Effector CD8-positive, alpha-beta T cell (primary cell): ENCODE data around the gene TMEM54.

Experiments
- DNase-seq: peaks from one replicate; lab custom pipeline; 2025; lab: John Stamatoyannopoulos, UW

TMEM54 gene

DNA sequence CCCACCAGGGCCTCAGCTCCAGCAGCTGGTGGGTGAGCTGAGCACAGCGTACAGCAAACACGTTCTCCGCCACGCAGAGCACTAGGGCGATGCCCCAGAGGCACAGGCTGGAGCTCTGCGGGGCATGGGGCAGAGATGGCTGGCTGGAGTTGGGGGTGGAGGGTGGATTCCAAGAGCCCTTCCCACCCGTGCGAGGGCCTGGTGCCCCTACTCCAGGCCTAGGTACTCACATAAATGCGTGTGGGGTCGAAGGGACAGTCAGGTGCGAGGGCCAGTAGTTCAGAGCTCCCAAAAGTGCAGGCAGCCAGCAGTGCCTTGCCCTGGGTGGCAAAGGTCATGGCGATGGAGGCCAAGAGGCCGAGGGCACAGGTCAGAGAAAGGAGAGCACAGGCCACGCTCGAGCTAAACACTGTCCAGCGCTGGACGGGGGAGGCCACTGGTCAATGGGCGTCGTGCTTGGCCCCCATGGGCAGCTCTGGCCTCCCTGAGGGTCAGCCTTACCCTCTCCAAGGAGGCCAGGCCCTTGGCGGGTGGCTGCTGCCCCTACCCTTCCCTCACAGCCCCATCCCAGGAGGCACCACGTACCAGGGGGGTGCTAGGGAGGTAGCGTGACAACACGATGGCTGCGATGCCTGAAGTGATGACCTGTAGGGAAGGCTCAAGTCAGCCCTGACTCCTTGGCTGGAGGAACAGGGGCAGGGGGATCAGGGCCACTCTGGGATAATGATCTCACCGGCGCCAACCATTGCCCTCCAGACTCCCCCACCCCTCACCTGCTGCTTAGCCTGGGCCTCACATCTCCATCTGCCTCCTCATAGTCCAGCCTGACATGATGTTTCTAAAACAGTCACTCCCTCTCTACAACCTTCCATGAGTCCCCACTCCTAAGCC, 5.6 kb downstream of the TMEM54 start:
- no peak for DNase-seq

DNA sequence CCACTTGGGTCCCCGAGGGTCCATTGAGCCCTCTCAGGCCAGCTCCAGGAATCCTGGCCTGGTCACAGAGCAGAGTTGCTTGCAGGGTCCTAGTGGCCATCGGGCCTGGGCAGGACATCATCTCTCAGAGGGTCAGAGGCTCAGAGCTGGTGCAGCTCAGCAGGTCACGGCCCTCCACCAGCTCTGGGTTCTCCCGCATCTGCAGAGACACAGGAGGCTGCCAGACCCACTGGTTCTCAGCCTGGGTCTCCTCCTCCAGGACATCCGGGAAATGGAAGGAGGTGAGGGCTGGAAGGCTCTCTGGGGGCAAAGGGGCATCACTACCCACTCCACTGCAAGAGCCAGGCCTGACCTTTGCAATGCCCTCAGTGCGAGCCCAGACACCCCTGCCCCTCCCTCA, 6.5 kb downstream of the TMEM54 start:
- DNase-seq, result no peak

DNA sequence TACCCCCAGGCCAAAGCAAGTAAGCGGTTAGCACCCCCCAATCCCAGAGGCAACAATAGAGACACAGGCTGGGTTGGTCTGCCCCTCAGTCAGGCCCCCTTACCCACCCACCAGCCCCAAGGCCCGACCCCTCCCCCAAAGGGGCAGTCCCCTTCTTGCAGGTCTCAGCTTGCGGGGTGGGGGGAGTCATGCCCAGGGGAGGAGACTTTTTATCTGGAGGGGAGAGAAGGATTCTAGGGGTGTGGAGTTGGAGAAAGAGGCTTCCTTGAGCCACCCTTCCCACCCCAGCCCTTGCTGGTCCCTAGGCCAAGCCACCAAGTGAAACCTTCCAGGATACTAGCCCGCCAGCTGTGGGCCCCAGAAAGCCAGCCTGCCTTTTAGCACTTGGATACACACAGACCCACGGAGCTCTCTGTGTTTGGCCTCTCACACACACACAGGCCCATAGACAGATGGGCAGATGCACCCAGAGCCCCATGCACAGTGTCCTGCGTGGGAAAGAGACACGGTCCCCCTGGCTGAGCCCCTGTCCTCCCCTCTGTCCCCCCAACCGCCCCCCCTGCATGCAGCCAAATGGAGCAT, 7.1 kb downstream of the TMEM54 start:
- DNase-seq, result no peak

DNA sequence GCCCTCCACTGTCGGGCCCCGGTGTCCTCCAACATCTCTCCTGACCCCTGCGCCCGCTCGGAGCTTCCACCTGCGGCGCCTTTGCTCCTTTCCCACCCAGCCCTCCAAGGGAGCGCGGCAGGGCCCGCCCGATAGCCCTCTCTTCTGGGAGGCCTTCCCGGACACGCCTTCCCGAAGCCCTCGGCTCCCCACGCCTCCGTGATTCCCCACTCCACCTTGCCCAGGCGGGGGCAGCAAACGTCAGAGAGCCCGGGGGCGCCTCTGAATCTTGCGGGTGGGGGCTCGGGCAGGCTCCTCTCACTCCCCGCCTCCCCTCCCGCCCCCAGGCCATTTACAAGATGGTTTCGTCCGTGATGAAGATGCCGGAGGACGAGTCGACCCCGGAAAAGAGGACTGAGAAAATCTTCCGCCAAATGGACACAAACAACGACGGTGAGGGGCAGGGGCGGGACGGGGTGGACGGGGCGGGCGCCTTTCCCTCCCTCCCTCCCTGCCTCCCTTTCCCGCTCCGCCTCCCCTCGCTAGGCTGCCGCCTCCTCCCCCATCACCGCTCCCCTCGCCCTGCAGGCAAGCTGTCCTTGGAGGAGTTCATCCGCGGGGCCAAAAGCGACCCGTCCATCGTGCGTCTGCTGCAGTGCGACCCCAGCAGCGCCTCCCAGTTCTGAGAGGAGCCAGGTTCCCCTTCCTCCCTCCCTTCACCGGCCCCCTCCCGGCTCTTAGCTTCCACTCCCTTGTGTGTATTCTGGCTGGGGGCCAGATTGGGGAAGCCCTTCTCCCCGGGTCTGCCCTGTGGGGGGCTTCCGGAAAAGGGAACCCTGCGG, 7.8 kb downstream of the TMEM54 start:
- no peak for DNase-seq

DNA sequence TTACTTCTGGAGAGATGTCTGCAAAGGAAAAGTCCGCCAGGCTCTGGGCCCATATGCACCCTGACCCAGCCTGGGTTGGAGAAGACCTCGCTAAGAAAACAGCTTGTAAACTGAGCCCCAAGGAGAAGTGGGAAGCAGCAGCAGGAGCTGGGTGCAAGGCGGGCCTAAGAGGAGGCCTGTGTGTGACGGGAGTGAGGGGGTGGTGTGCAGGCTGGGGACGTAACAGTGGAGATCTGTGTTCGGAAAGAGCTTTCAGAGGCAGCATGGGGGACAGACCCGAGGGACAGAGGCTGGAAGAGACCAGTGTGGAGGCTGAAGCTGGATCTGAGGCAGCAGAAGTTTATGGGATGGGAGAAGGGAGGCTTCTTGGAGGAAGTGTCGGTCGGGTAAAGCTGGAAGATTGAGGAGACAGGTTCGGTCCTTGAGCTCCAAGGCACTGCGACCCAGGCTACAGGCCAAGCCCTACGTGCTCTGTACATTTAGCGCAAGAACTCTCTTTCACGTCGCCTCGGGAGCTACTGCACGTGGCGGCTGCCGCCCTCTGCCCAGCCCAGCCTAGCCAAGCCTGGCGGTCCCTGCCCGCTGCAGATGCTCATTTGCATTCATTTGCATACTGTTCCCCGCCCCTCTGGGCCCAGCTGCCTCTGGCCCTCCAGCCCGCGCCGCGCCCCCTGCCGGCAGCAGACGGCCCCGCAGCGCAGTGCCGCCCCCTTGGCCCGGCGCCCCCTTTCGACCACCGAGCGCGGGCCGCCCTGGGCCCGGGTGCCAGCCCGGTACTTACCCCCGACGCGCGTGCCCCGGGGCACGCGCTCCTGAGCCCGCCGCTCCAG, 8.6 kb downstream of the TMEM54 start:
- DNase-seq, result peak; percentile 12

DNA sequence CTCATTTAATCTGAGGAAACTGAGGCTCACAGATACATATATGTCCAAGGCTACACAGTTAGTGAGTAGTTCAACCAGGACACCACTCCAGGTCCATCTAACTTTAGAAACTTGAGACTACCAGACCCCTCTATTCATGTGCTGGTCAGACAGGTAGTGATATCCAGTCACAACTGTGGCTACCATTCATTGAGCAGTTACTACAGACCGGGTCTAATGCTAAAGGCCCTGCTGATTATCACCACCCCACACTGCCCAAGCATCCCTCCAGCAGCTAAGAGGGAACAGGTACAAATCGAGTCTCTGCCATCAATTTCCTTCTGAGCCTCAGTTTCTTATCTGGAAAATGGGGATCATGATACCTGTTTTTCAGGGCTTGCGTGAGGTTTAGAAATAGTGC, 9.6 kb downstream of the TMEM54 start:
- DNase-seq, result no peak

DNA sequence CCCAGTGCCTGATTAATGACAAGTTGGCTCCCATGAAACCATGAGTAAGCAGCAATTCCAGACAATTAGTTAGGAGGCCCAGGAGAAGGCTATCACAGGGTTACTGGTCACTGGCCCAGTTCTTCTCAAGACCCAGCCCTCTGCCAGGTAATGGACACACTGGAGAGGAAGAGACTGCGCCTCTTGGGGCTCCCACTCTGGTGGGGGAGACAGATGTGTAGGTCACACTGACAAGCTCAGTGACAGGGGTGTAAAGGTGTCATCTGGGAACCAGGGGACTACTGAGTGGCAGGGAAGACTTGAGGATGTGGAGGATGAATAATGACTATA, 10.0 kb downstream of the TMEM54 start:
- no peak for DNase-seq

DNA sequence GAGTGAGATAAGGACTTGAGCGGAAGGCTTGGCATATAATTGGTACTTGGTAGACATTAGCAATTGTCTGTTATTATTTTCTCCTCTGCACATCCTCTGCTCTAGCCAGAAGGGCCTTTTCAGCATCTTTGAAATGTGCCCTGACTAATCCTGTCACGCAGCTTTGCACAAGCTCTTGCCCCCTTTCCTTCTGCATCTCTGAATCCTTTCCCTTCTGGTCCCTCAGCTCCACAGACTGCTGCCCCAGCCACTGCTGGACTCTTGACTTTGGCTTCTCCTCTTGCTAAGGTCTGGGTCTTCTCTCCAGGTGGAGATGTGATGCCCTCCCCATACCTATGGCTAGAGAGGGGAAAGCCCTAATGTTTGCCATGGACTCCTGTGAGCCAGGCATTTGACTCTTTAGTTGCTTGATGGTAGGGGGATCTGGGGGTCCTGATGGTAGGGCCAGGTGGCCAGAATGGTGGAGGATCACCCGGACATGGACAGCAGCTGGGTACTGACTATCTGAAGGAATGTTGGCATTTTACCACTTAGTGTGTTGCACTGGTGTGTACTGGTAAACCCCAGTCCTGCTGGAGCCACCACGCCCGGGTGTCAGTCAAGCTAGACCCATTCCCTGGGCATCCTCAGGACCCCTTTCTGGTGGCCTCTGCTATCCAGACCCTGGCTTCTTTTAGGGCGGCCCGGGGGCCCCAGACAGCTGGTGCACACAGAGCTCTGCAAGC, 10.5 kb downstream of the TMEM54 start:
- DNase-seq, result no peak

DNA sequence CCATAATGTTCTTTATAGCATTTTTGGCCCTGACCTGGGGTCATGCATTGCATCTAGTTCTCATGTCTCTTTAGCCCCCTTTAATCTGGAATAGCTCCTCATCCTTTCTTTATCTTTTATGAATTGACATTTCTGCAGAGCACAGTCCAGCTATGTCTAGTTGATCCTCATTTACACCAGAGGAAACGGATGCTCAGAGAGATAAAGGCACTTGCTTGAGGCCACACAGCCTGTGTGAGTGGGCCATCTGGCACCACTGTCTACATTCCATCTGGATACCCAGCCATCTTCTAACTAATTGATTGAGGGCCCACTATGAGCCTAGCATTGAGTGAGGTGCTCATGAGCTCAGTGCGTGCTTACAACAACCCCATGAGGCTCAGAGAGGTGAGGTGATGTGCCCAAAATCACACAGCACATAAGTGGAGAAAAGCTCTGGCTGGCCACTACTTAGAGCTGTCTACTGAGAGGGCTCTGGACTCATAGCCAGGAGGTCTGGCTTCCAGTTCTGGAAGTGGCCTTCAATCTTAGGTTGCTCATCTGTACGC, 11.4 kb downstream of the TMEM54 start:
- no peak for DNase-seq

DNA sequence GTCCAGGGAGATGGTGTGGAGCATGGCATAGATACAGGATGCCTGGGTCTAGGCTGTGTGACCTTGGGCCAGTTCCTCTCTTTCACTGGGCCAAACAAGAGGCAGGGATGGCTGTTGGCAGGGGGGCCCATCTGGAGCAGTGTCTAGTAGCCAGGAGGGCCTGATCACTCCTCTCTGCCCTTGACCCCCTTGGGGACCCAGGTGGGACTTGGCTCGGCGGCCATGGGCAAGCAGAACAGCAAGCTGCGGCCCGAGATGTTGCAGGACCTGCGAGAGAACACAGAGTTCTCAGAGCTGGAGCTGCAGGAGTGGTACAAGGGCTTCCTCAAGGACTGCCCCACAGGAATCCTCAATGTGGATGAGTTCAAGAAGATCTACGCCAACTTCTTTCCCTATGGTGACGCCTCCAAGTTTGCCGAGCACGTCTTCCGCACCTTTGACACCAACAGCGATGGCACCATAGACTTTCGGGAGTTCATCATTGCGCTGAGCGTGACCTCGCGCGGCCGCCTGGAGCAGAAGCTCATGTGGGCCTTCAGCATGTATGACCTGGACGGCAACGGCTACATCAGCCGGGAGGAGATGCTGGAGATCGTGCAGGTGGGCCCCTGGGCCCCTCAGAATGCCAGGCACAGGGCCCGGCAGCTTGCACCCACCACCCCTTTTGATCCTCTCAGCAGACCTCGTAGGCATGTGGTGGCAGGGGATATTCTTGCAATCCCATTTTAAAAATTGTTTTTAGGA, 12.3 kb downstream of the TMEM54 start:
- no peak for DNase-seq

DNA sequence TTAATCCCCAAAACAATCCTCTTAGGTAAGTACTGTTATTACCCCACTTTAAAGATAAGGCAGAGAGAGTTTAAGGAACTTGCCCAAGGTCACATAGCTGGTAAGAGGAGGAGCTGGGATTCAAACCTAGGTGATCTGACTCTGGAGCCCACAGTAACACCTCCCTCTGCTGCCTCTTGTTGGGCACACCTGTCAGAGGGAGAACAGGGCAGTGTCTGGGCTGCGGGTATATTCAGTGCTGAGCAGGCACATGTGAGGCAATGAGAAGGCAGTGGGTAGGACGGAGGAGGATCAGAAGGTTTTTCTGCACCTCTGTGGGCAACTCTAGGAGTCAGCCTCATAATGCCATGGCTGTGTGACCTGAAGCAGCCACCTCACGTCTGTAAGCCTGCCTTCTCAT, 13.1 kb downstream of the TMEM54 start:
- DNase-seq, result no peak

DNA sequence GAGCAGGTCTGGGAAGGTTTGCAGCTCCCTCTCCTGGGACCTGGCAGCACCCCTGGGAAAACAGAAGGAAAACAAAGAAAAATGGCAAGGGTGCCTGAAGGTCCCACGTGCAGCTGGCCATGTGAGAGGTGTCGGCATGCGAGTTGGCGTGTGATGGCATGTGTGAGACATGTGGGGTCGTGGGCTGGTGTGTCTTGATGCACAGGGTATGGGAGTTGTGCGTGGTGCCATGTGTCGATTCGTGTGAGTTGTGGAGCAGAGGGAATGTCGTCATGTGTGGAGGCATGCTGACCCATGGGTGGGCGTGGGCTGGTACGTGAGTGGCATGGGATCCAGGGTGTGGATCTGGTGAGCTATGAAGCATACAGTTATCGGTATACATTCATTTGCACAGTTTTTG, 13.6 kb downstream of the TMEM54 start:
- no peak for DNase-seq

DNA sequence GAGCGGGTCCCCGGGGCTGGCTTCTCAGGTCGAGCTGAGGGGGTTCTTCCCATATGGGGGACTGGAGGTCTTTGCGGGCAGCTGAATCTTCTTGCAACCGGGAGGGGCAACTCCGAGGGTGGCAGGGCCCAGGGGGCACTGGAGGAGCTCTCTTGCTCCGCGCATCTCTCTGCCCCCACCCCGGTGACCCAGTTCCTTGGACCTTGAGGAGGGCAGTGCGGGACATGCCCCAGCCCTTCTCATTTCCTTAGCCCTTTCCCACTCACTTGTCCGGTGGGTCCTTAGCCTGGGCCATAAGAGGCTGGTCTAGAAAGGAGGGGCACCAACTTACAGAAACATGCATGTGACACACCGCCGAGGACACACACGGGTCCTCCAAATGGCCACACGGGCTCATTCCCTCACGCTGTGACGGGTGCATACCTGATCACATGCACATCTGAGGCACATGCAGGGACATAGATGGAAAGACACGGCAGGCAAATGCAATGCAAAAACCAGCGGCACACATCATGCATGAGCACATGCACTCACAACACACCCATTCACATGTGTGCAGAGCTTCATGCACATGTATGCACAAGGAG, 14.3 kb downstream of the TMEM54 start:
- no peak for DNase-seq

DNA sequence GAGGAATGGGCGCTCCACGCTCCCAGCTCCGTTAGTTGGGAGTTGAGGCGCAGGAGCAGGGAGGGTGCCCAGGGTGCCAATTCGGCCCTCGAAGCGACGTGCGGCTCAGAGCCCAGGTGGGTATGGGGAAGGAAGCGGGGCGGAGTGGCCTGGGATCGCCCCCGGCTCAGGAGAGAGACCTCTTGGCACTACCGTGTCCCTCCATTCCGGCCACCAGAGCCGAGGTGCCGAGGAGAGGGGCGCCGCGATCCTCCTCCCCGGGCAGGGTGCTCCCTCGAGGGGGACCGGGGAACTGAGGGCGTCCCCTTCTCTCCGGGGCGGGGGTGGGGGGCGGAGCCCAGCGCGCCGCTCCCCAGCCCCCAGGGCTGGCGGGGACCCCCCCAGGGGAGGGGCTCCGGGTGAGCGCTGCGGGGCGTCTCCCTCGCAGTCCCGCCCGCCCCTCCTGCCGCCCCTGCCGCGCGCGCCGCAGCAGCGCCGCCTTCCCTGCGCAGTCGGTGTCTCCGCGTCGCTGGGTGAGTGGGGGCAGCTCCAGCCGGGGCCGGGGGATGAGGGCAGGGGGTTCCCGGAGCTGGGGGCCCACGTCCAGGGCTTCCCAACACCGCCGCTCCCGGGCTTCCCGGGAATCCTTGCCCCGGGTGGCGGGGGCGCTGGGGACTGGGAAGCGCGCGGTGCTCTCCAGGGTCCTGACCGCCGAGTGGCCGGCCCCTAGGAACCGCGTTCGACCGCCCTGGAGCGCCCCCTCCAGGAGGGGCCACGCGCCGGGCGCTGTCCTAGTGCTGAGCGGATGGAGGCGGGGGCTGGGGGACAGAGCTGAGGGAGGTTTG, 15.0 kb downstream of the TMEM54 start, which contains the start of gene HPCA:
HPCA (plus strand) TSS at position 488 of the 824 bp plus-strand sequence. CDS start 2,408 bp downstream, outside the sequence.
- DNase-seq, result no peak

DNA sequence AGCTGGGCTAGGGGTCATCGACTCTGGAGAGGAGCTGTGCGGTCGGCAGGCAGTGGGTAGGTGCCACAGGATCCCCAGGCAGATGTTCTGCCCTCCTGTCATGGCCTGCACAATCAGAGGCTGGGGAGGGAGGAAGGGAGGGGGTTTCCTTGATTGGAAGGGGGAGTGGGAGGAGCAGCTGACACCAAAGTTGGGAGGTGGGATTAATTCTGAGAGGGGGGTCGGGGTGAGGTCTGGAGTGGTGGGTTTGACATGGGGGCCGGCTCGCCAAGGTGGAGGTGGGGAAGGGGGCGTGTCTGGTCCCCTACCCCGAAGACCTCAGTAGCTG, 15.5 kb downstream of the TMEM54 start:
- DNase-seq, result no peak

DNA sequence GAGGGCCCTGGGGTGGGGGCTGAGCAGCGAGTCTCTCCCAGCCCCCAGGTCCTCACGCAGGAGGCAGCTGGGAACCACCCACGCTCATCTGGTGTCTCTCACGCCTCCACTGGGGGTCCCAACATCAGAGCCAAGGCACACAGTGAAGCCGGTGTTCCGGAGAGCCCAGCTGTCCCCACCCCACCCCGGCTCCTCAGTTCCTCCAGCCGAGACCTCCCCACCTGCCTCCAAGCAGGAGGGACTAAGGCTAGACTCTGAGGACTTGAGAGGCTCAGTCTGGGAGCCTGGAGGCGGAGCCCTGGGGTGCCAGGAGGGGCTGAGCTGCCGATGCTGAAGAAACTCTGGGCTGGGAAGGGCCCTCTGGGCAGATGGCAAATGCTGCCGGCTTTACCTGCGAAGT, 16.5 kb downstream of the TMEM54 start:
- no peak for DNase-seq

DNA sequence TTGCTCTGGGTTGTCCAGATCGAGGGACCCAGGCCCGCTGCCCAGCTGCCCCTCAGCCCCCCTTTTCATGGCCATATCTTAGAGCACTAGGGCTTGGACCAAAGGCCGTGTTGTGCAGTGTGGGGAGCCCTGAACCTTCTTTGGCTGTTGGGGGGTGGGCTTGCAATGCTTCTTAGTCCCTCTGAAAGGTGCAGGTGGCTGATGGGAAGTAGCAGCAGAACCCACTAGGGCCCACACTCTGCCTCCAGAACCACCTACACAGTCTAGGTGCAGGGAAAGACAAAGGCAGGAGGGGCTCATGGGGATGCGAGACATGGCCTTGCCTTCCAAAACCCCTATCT, 17.2 kb downstream of the TMEM54 start:
- DNase-seq, result no peak

DNA sequence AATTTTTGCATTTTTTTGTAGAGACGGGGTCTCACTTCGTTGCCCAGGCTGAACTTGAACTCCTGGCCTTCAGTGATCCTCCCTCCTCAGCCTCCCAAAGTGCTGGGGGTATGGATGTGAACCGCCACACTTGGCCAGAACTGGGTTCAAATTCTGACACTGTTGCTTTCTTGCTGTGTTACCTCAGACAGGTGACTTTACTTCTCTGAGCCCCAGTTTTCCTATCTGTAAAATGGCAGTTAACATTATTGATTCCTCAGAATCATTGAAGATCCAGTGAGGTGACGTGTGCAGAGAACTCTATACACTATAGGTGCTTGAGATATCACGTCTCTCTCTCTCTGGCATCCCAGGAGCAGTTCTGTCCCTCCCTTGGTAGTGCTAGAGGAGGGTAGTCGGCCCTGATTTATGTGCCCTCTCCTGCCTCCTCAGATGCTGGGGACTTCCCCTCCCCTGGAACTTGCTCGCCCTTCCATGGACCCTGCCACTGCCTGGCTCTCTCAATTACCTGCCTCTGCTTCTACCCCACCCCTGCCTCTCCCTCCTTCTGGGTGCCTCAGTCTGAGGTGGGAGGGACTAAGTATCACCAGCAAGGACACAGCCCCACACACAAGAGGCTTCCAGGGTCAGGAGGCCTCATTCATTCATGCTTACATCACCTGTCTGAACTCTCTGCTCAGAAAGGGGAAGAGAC, 17.7 kb downstream of the TMEM54 start:
- no peak for DNase-seq
